Mammary epithelial cell (primary cell): ENCODE data around the gene SLC8B1.

Source experiments
- CTCF ChIP-seq, 2 donors: IDR thresholded peaks in 1 of 2; conservative IDR thresholded peaks in 1 of 2; 2 replicates each; pipeline ENCODE4 v1.5.1; 2011 to 2012; ENCODE audit warnings: inconsistent platforms in 2 of 2, low read length in 2 of 2, mild to moderate bottlenecking in 2 of 2, control low read depth in 1 of 2, low read depth in 1 of 2; ENCODE audit not compliant: insufficient read depth in 1 of 2; ENCODE audit errors: extremely low read depth in 1 of 2
- EZH2 ChIP-seq: IDR thresholded peaks from 2 replicates; pipeline ENCODE4 v1.6.1; 2012; ENCODE audit warnings: low read length, inconsistent platforms, borderline replicate concordance

DNA sequence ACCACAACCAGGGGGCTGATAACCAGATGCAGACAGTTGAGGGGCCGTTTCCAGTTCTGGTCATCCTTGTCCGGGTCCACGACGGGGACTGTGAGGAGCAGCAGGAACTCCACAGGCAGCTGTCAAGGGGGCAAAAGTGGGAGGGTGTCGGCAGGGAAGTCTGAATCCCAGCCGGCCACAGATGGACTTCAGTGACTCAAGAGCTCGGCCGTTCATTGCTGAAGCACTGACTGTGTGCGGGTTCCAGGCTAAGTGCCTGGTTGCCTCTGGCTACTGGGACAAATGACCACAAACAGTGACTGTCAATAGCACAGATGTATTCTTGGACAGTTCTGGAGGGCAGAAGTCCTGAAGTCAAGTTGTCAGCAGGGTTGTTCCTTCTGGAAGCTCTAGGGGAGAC, 19.6 kb downstream of the SLC8B1 start:
- TF ChIP-seq CTCF (conservative IDR thresholded peaks at IDR 0.05 in 1 of 2, IDR thresholded peaks at IDR 0.05 in 1 of 2; ENCODE audit: extremely low read depth in 1 of 2, insufficient read depth in 1 of 2, low read depth in 1 of 2, low read length in 2 of 2) (no peak), EZH2 (no peak)
